H4 (cell line): ENCODE data around the gene KCNJ1. TPM values are rescaled to one million over a fixed set of nuclear protein-coding genes. Genes with fewer than 3 reads are reported as not detected.

Experiments
- total RNA-seq: library from RNA; depleted of rRNA; stranded (reverse); fragments of >200 nt; shearing (Covaris generic); gene quantifications from 2 replicates; pipeline ENCODE4 v1.2.3, GENCODE V29; 2014; rRNA removed

KCNJ1 gene
- total RNA-seq, 1 experiment from 2014 or later: not detected

Other genes starting within 250 kb of the KCNJ1 start
- gene FLI1, start 173.2 kb downstream of the KCNJ1 start, total RNA-seq: 4.6 and 4.9 TPM in 2 replicates
- not detected in 2 replicates for gene KCNJ5, start 24.1 kb upstream of the KCNJ1 start, total RNA-seq
- gene TP53AIP1, start 75.6 kb upstream of the KCNJ1 start, total RNA-seq: not detected in 2 replicates